GM19099 (cell line): ENCODE results near the gene LHCGR.

Experiments
- POLR2A ChIP-seq: IDR thresholded peaks from 3 replicates; pipeline ENCODE4 v1.6.1; 2011; ENCODE audit warnings: low read depth; ENCODE audit not compliant: insufficient read length; ENCODE audit errors: extremely low read depth

LHCGR gene

GRCh38 chr2:48722391-48722790, 33.1 kb downstream of the LHCGR start:
- no peak for TF ChIP-seq POLR2A

- no peak for TF ChIP-seq POLR2A
These were observed 34.4 kb downstream of the LHCGR start for GRCh38 chr2:48721158-48721557.

DNA sequence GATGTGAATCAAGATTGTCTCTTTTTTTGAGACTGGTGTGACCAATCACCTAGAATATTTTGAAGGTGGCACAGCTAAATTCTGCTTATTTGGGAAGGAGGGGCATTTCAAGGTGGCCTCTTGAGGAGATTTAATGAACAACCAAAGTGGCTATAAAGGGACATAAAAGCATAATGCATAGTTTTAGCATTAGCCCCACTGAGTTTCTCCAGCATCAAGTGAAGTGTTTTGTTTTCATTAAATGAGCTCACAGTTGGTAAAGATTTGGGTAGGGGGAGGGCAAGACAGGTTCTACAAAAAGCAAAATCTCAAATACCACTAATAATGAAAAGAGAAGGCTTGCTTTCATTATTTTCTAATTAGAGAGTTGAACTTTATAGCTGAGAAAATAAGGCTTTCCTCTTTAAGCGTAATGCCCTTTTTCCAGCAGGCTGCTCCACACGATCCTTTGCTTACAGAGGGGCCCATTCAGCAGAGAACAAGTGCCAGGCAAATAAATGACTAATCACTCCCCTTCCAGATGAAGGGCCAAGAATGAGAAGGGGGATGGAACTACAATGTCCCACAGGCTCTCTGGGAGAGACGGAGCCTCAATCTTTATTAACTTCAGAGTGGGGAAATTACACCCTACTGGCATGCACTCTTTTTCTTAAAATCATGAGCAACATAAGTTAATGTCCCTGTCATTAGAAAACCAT, 35.9 kb downstream of the LHCGR start:
- TF ChIP-seq POLR2A, result no peak

DNA sequence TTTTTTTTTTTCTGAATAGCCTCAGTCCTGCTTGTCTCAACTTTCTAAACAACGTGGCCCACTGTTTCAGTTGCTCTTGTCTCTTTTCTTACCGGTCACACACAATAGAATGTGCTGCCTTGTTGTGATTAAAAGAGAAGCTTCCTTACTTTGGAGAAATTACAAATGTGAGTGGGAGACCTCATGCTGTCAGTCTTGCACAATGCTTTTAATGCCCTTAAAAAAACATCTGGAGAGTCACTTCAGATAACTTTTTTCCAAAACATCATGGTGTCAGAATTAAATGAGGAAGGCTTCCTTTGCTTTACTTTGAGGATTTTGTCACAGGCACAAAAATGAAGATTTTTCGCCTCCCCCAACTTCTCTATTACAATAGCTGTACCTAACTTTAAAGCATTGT, 37.7 kb downstream of the LHCGR start:
- no peak for TF ChIP-seq POLR2A

DNA sequence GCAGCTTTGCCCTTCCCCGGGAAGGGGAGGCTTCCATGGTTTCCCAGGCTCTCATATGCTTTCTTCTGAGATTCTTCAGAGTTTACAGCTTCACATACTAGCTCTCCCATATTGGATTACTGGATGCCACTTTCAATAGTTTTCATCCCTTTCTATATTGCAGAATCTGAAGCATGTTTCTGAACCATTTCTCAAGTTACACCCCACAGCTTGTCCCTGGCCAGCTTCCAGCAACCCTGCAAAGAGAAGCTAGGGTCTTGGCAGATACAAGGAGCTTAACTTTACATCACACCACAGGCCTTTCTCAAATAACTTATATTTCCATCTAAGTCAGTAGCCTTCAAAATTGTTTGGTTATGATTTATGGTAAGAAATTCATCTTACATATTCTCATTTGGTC, 39.6 kb downstream of the LHCGR start:
- TF ChIP-seq POLR2A, result no peak

DNA sequence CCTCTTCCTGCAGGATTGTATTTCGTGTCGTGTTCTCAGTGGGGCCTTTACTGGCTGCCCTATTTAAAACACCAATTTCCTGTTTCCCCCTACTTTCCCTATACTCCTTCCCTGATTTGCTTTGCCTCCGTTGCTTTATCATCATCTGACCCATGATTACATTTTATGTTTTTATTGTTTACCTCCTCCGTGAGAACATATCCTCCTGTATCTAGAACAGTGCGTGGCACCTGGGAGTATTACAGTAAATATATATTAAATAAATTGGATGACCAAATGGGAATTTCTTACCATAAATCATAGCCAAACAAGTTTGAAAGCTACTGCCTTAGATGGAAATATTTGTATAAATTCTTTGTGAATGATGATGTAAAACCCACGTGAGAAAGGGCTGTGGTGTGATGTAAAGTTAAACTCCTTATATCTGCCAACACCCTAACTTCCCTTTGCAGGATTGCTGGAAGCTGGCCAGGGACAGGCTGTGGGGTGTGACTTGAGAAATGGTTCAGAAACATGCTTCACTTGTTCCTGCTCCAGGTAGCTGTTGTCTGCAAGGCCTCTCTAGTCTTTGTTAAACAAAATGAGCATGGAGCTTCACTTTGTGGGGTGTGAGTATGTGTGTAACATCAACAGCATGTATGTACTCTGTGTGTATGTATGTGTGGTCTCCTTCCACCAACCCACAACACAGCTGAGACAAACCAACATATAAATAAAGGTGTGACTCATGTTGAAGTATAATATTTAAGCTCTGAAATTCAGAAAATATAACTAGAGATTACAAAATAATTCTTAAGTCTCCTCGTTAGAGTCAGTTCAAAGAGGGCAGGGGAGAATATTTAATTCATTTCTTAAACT, 40.3 kb downstream of the LHCGR start:
- no peak for TF ChIP-seq POLR2A

DNA sequence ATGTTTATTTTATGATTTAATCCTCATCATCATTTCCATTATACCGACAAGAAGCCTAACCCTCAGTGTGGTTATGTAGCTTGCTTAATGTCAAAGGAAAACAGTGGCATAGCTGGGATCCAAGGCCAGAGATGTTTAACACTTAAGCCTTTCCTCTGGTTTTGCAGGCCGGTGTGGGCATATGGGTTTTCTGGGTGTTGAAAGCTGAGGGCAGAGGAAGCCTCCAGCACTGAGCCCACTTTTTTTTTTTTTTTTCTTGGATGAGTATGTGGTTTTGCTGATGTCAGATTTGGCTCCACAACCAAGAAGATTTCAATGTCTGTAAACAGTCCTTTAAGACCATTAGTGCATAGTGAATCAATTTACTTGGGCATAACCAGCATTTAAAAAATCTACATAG, 41.3 kb downstream of the LHCGR start:
- no peak for TF ChIP-seq POLR2A

GRCh38 chr2:48713647-48714046, 41.9 kb downstream of the LHCGR start:
- no peak for TF ChIP-seq POLR2A

DNA sequence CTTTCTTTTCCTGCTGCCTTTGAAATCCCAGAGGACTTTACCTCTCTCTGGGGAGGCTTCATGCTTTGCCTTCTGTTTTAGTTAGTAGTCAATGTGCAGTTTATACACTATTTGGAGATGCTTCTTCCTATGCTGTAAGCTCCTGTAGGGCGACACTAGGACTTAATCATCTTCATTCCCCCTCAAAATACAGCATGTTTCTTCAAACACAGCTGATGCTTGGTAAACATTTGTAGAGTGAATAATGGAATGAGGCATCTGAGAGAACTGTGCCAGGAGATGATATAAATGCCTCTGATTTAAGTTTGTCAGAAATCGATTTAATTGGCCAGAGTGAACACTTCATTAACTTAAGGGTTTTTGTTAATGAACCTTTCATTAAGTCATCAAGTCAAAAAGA, 43.4 kb downstream of the LHCGR start:
- no peak for TF ChIP-seq POLR2A

DNA sequence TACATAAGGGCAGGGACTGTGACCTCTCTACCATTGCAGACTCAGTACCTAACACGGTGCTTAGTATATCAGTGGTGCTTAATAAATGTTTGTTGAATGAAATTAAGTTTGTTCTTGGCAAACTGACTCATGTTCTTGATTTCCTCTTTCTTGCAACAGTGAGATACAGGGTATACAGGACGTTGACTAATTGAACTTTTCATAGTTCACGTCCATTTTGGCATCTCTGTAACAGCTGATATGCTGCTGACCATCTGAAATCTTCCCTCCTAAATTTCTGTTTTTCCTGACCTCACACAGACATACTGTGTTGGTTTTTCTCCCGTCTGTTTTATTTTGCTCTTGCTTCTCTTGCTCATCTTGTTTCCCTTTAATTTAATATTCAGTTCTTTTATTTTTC, 44.2 kb downstream of the LHCGR start:
- no peak for TF ChIP-seq POLR2A

- TF ChIP-seq POLR2A, result no peak
These were observed 46.2 kb downstream of the LHCGR start for GRCh38 chr2:48709096-48710034.

DNA sequence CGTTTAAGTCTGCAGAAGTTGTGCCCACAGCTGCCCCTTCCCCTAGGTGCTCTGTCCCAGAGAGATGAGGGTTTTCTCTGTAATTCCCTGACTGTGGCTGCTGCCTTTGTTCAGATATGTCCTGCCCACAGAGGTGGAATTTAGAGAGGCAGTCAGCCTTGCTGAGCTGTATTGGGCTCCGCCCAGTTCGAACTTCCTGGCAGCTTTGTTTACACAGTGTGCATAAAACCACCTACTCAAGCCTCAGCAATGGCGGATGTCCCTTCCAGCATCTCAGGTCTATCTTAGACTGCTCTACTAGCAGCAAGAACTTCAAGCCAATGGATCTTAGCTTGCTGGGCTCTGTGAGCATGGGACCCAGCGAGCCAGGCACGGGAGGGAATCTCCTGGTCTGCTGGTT, 48.1 kb downstream of the LHCGR start:
- TF ChIP-seq POLR2A, result no peak

DNA sequence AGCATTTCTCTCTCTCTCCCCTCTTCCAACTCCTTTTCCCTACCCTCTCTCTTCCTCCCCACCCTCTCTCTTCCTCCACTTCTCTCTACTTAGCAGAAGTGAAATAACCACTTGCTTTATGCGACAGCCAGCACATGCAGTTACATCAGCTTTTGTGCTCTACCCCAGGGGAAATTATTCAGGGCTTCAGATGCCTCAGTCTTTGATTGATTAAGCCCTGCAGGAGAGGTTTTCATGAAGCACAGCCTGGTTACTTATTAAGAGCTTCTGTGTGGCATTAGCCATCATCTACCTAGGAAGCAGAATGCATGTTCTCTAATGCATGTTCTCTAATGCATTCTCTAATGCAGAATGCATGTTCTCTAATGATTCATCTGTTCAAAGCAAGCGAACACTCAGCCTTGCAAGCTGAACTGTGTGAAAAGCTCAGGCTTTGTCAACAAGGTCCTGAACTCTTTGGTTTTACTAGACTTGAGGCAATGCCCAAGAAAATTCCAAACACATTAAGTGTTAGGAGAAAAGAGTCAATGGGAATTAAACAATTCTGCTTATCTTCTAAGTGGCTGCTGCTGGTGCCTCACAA, 56.1 kb downstream of the LHCGR start:
- TF ChIP-seq POLR2A, result no peak

DNA sequence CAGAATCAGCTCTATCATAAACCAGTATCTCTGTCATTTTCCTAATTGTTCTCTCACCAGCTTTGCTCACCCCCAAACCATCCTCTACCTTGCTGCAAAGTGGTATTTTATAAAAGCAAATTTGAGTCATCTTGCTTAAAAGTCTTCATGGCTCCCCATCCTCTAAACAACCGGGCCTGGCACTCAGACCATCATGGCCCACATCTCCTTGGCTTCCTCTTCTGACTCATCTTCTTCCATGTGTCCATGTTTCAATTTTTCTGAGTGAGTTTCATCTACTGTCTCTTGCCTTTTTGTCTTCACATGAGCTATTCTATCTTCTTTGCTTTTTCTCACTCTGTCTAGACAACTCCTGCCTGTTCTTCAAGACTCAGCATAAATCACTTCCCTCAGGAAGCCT, 58.6 kb downstream of the LHCGR start:
- no peak for TF ChIP-seq POLR2A

DNA sequence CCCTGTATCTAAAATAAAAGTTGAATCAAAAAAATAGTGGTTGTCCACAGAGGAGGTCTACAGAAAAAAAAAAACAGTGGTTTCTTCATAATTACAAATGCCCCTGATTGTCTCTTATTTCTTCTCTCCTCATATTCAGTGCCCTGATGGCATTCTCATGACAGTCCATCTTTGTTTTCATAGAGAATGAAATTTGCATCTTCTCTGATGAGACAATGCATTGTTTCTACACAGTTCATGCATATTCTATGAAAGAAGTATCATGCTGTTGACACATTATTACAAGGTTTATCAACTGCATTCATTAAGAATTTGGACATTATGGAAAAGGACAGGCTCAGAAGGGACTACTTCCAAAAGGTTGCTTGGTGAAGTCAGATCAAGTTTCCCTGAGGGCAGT, 59.5 kb downstream of the LHCGR start:
- no peak for TF ChIP-seq POLR2A
